Sigmoid colon (tissue), 7 donors: Measurements from ENCODE around the gene PLEKHG2. TPM values are rescaled to one million over a fixed set of nuclear protein-coding genes. Genes with fewer than 3 reads are reported as not detected.
A peak's percentile ranks its signal among the peaks of the same experiment; 100 is the strongest.

ENCODE experiments used
- DNase-seq: peaks from one replicate; pipeline ENCODE4 v3.0.0-alpha.2; 2019
- H3K27ac ChIP-seq, 4 donors: fragments of 200-600 bp; sonication (generic); one replicate each; pipeline ENCODE4 v1.5.1; 2016 to 2019; ENCODE audit warnings: mild to moderate bottlenecking in 1 of 4
- H3K27me3 ChIP-seq, 3 donors: fragments of 200-600 bp; sonication (generic); one replicate each; pipeline ENCODE4 v1.5.1; 2019; ENCODE audit warnings: mild to moderate bottlenecking in 1 of 3
- H3K36me3 ChIP-seq, 4 donors: fragments of 200-600 bp; sonication (generic); one replicate each; pipeline ENCODE4 v1.5.1; 2016 to 2019
- H3K4me1 ChIP-seq, 4 donors: fragments of 200-600 bp; sonication (generic); one replicate each; pipeline ENCODE4 v1.5.1; 2017 to 2019
- H3K4me3 ChIP-seq, 4 donors: fragments of 200-600 bp; sonication (generic); one replicate each; pipeline ENCODE4 v1.5.1; 2017 to 2019; ENCODE audit warnings: mild to moderate bottlenecking in 2 of 4, moderate library complexity in 1 of 4
- H3K9me3 ChIP-seq, 4 donors: fragments of 200-600 bp in 3 of 4; sonication (generic) in 3 of 4; one replicate each; pipeline versions ENCODE4 v1.5.1 to v1.6.1; 2013 to 2019
- CTCF ChIP-seq, 4 experiments: fragments of 450-650 bp in 3 of 4; fragments of 200-600 bp in 1 of 4; IDR thresholded peaks; one replicate each; pipeline ENCODE4 v1.5.1; 2016 to 2019; ENCODE audit warnings: antibody characterized with exemption in 4 of 4, mild to moderate bottlenecking in 3 of 4, moderate library complexity in 2 of 4
- EP300 ChIP-seq, 4 donors: sonication (generic); formaldehyde crosslinking; IDR thresholded peaks; one replicate each; pipeline ENCODE4 v1.6.1; 2017; ENCODE audit warnings: antibody characterized with exemption in 4 of 4
- POLR2A ChIP-seq, 2 donors: fragments of 450-650 bp; IDR thresholded peaks; one replicate each; pipeline ENCODE4 v1.6.1; 2016; ENCODE audit warnings: antibody characterized with exemption in 2 of 2, mild to moderate bottlenecking in 2 of 2, moderate library complexity in 2 of 2
- POLR2AphosphoS5 ChIP-seq, 4 donors: sonication (generic); formaldehyde crosslinking; IDR thresholded peaks; one replicate each; pipeline ENCODE4 v1.6.1; 2017; ENCODE audit warnings: antibody characterized with exemption in 4 of 4
- WGBS, 2 donors: extraction: QIAGEN DNeasy Blood & Tissue Kit; methylation state at CpG; one replicate each; pipeline ENCODE4 v1.1.7; 2013; 5-methylcytosine and 5-hydroxymethylcytosine counted together
- intact Hi-C: fragments of 100-400 bp; cut with DNase I; formaldehyde crosslinking; loops from one replicate; pipeline ENCODE4 v1.15.1; 2023
- polyA plus RNA-seq, 3 donors: library from polyadenylated mRNA; stranded (reverse); fragments of 200-250 nt; gene quantifications; one replicate each; pipeline ENCODE4 v1.2.3, GENCODE V29; 2013
- total RNA-seq, 4 donors: library from RNA; depleted of rRNA; stranded (reverse); fragments of >200 nt; gene quantifications; one replicate each; pipeline ENCODE4 v1.1.0, GENCODE V29; 2016
- donor health status: healthy with polysubstance abuse.
- donor health status: Bipolar disorder and iron deficiency.
- donor health status: healthy.

The PLEKHG2 gene
- total and polyA plus RNA-seq, 7 donors: 0.60 to 28.8 (median 10.7) TPM

- WGBS, 2 donors: 1% methylated on average over 10 of the region's 10 CpGs
- Histone ChIP-seq H3K4me1 (peaks cover 0 to 26% (median 26%) of the 10 kb centered on the region in 4 donors), H3K4me3 (peak overlapping the region; percentile 71 to 98 (median 98)), H3K9me3 (no peaks in the 10 kb centered on the region), H3K36me3 (peaks cover 34 to 66% (median 39%) of the 10 kb centered on the region in 4 donors), H3K27ac (peak overlapping the region; percentile 99 to 100 (median 100)), H3K27me3 (no peaks in the 10 kb centered on the region)
- intact Hi-C loops: loop anchor here (2.0 to 5.0 kb wide), 3 partner anchors 48 to 92 kb away; partner anchors contain the start of genes SAMD4B, SUPT5H and TIMM50
- DNase-seq: peak; percentile 91
- TF ChIP-seq CTCF (IDR thresholded peaks at IDR 0.05): no peak
- TF ChIP-seq POLR2AphosphoS5 (IDR thresholded peaks at IDR 0.05): no peak
- TF ChIP-seq EP300 (IDR thresholded peaks at IDR 0.05): no peak
- no peak for TF ChIP-seq POLR2A (IDR thresholded peaks at IDR 0.05)
Measured at GRCh38 chr19:39390451-39390750, 22.1 kb upstream of the PLEKHG2 start.

DNA sequence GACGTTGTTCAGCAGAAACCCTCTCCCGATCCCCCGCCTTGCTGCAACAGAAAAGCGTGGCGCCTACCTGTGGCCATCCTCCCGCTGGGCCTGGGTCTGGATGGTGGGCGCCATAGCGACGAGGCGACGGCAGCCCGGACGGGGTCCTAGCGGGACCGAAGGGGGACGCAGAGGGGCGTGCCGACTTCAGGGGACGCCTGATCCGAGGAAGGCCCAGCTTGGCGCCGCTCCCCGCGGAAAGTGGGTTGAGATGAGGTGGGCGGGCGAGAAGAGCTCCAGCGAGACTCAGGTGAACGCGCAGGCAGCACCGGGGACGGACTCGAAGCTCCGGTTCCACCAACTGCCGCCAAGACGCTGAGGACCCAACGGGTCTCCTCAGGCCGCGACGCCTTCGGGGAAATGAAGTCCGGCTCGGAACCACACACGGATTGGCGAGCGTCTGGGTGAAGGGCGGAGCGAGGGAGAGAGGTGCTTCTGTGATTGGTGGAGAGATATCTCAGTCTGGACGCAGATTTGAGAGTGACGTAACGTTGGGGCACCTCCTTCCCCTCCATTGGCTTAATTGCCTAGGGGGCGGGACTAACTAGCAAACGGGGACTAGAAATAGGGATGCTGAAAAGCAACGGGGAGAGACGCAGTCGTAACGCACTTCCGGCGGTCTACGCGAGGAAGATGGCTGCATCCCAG is 21.6 kb upstream of the PLEKHG2 start, which contains the start of the genes MED29 and PAF1:
MED29 (plus strand) TSS at position 628 of the 687 bp plus-strand sequence; CDS start at position 673, 45 bp downstream.
PAF1 (minus strand) TSS at position 356 of the 687 bp plus-strand sequence; CDS start at position 114, 242 bp downstream.
- peak within 1 kb of the TSS; percentile 99 to 100 (median 100) for H3K27ac ChIP-seq
- H3K9me3 ChIP-seq: no peaks in the 10 kb centered on the region
- H3K4me3 ChIP-seq: peak within 1 kb of the TSS; percentile 71 to 98 (median 98)
- peak; percentile 99 for DNase-seq
- TF ChIP-seq POLR2AphosphoS5 (IDR thresholded peaks at IDR 0.05): peak; percentile 94 to 99 (median 98)
- TF ChIP-seq CTCF (IDR thresholded peaks at IDR 0.05): no peak
- peak in 1 of 4 donors; percentile 2 for TF ChIP-seq EP300 (IDR thresholded peaks at IDR 0.05)
- TF ChIP-seq POLR2A (IDR thresholded peaks at IDR 0.05): peak in 1 of 2 donors; percentile 89
- H3K27me3 ChIP-seq: no peaks in the 10 kb centered on the region
- H3K36me3 ChIP-seq: peaks cover 35 to 66% (median 38%) of the 10 kb centered on the region in 4 donors
- intact Hi-C loops: loop anchor here (2.0 to 5.0 kb wide), 3 partner anchors 48 to 91 kb away; partner anchors contain the start of genes SAMD4B, SUPT5H and TIMM50
- WGBS, 2 donors: 0% methylated on average over 60 of the region's 60 CpGs
- peaks cover 0 to 26% (median 26%) of the 10 kb centered on the region in 4 donors for H3K4me1 ChIP-seq

- intact Hi-C loops: loop anchor here (2.0 to 5.0 kb wide), 3 partner anchors 13 to 135 kb away; partner anchors contain the start of genes EID2B and RPS16
- no peaks in the 10 kb centered on the region for H3K9me3 ChIP-seq
- H3K36me3 ChIP-seq: peaks cover 11 to 42% (median 18%) of the 10 kb centered on the region in 4 donors
- peak overlapping the region; percentile 91 to 100 (median 100) for H3K27ac ChIP-seq
- 23 to 31% methylated on average over 17 of the region's 17 CpGs for WGBS, 2 donors
- H3K4me1 ChIP-seq: peaks cover 0 to 41% (median 38%) of the 10 kb centered on the region in 4 donors
- no peaks in the 10 kb centered on the region for H3K27me3 ChIP-seq
- peak; percentile 96 for DNase-seq
- TF ChIP-seq CTCF (IDR thresholded peaks at IDR 0.05) (peak in 3 of 4 experiments; percentile 97 to 98 (median 97)), POLR2A (IDR thresholded peaks at IDR 0.05) (peak in 1 of 2 donors; percentile 48), POLR2AphosphoS5 (IDR thresholded peaks at IDR 0.05) (peak in 3 of 4 donors; percentile 29 to 57 (median 41)), EP300 (IDR thresholded peaks at IDR 0.05) (no peak)
- no peak overlapping the region for H3K4me3 ChIP-seq
Measured at GRCh38 chr19:39397360-39398296, 14.8 kb upstream of the PLEKHG2 start.

- DNase-seq: peak; percentile 91
- intact Hi-C loops: loop anchor here (5.0 kb wide), 1 partner anchor 134 kb away; the partner anchor contains the start of gene EID2B
Measured at GRCh38 chr19:39398297-39398864, 14.1 kb upstream of the PLEKHG2 start.

More at GRCh38 chr19:39398297-39398864, 14.1 kb upstream of the PLEKHG2 start:
- peak in 2 of 4 donors; percentile 47 to 68 for TF ChIP-seq EP300 (IDR thresholded peaks at IDR 0.05)
- peak in 1 of 2 donors; percentile 41 for TF ChIP-seq POLR2A (IDR thresholded peaks at IDR 0.05)
- TF ChIP-seq POLR2AphosphoS5 (IDR thresholded peaks at IDR 0.05): peak in 3 of 4 donors; percentile 15 to 64 (median 56)
- TF ChIP-seq CTCF (IDR thresholded peaks at IDR 0.05): no peak
- Histone ChIP-seq H3K4me3 (no peak overlapping the region), H3K9me3 (no peaks in the 10 kb centered on the region), H3K4me1 (peaks cover 0 to 46% (median 41%) of the 10 kb centered on the region in 4 donors), H3K27ac (peak overlapping the region; percentile 91 to 100 (median 100)), H3K36me3 (peaks cover 11 to 40% (median 17%) of the 10 kb centered on the region in 4 donors), H3K27me3 (no peaks in the 10 kb centered on the region)
- 37 to 58% methylated on average over 11 of the region's 11 CpGs for WGBS, 2 donors
